GM20000 (cell line): ENCODE data around the gene ZEB2.

ENCODE experiments used
- DNase-seq: peaks from one replicate; pipeline ENCODE4 v3.0.0; 2012; ENCODE audit warnings: low spot score
- TF ChIP-seq, protein P1 (sequence below): IDR thresholded peaks from 2 replicates; pipeline ENCODE4 v1.5.1; 2012; ENCODE audit warnings: mild to moderate bottlenecking, control low read depth; ENCODE audit errors: extremely low read depth, missing control alignments

Gene ZEB2

DNA sequence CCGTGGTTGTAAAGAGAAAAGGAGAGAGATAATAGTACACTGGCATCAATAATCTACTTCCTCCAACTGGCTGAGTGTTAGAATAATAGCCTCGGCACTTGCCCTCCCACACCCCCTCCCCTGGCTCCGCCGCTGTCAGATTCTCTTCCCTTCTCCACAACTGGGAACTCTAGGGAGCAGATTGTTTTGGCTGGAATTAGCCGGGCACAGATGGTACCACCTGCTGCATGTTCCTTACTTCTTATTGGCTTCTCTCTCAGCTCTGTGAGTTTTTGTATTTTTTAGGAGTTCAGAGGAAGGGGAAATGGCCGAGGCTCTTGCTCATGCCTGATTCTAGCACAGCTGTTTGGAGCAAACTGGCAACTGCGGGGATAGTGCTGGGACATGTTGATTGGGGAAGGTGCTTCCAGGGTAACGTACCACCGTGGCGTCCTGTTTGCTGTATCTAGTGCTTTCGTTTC lies 140.0 kb downstream of the ZEB2 start:
- TF ChIP-seq, protein P1, sequence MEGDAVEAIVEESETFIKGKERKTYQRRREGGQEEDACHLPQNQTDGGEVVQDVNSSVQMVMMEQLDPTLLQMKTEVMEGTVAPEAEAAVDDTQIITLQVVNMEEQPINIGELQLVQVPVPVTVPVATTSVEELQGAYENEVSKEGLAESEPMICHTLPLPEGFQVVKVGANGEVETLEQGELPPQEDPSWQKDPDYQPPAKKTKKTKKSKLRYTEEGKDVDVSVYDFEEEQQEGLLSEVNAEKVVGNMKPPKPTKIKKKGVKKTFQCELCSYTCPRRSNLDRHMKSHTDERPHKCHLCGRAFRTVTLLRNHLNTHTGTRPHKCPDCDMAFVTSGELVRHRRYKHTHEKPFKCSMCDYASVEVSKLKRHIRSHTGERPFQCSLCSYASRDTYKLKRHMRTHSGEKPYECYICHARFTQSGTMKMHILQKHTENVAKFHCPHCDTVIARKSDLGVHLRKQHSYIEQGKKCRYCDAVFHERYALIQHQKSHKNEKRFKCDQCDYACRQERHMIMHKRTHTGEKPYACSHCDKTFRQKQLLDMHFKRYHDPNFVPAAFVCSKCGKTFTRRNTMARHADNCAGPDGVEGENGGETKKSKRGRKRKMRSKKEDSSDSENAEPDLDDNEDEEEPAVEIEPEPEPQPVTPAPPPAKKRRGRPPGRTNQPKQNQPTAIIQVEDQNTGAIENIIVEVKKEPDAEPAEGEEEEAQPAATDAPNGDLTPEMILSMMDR, result no peak
- no peak for DNase-seq

DNA sequence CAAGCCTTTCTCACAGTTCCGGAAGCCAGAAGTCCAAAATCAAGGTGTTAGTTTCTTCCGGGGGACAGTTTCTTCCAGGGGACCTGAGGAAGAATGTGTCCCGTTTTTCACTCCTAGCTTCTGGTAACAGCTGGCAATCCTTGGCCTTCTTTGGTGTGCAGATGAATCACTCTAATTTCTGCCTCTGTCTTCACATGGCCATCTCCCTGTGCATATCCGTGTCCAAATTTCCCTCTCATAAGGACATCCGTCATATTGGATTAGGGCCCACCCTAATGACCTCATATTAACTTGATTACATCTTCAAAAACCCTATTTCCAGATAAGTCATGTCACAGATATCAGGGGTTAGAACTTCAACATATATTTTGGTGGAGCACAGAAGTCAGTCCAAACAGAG lies 141.4 kb downstream of the ZEB2 start:
- TF ChIP-seq, protein P1, result no peak
- no peak for DNase-seq

DNA sequence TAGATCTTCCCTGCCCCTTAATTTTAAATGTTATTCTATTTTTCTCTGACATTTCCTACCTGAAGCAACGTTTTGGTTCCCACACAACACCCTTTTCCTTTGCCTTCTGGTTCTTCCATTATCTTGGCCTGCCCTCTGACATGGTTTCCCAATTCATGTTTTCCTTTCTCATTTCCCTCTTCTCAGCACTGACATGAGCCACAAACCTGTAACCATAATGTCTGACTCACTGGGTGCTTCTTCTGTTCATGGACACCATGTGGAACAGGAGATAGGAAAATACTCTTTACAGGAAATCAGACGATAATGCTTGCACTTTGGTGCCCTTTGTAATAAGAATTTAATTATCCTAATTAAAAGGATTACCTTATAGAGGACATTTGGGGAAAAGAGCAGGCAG lies 142.0 kb downstream of the ZEB2 start:
- DNase-seq, result no peak
- TF ChIP-seq, protein P1, result no peak

DNA sequence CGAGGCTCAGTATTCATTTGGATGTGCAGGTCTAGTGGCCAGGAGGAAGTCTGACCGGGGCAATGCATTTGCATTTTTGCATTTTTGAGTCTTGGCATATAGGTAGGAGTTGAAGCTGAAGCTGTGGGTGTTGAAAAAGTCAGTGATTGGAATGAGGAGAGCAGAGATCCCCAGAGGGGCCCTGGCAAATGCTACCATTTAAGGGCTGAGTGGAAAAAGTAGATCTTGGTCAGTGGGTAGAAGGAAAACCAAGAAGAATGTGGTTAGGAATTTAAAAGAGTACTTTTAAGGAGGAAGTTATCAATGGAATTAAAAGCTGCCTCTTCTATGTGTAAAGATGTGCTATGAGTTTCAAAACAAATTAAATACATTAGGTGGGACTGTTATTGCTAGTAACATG lies 143.0 kb downstream of the ZEB2 start:
- DNase-seq, result no peak
- TF ChIP-seq, protein P1, result no peak

DNA sequence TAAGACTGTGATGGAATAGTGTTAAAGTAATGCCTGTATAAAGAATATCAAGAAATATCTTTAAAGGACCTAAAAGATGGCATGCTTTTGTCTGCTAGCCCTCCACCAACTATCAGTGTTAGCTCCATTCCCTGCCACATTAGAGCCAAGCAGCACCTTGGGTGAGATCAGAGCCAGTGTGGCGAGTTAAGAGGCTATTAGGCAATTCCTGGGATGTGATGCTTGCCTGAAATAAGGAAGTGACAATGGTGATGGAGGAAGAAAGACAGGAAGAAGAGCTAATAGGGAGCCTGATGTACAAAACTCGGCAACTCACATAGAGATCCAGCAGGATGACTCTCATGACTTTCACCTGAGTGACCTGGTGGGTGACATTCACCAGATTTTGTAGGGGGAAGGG lies 143.5 kb downstream of the ZEB2 start:
- TF ChIP-seq, protein P1, result no peak
- DNase-seq, result no peak

DNA sequence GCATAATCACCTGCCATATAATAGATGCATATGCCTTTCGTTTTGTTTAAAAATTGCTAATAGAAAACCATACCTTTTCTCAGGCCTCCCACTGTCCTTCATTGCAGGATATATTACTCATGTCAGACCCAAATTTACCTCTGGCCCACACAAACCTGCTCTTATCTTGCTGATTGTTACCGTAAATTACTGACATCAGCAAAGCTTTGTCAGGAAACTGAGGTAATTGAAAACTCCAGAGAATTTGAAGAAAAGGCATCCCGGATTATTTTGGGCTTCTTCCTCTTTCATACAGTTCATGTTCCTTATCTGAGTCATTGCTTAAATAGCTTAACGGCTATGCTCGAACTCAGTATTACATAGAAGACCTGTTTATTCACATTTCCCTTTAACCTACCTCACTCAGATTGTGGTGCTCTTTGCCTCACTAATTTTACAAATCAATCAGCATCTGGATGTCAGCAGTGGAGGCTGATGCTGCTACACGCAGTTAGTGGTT lies 145.7 kb downstream of the ZEB2 start:
- TF ChIP-seq, protein P1, result no peak
- DNase-seq, result peak; percentile 41

DNA sequence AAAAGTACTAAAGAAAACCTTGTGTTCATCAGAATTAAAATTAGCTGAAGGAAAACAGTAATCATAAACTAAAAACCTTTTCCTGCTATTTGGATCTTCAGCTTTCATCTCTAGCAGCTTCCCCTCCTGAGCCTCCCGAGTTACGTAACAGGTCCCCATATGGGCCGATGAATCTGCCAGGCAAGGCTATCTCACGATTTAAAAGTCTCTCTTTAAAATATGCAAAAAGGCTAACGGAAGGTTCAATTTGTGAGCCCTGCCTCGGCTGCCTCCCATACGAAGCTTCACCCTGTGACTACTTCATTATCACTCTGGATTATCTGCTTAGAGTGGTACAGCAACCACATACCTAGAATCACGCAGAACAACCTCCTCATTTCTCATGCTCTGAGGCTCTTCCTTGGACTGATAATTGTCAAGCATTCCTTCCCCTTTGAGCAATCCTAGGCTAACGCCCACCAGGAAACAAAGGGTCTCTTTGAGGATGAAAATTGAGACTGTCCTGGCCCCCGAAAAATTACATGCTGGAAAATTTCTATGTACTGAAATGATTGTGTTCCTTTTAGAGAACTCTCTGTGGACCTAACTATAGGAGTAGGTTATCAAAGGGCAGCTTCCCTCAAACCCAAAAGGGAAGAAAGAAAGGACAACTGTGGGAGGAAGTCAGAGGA lies 147.4 kb downstream of the ZEB2 start:
- TF ChIP-seq, protein P1, result no peak
- DNase-seq, result no peak
